Gastroesophageal sphincter (tissue), 4 donors: Measurements from ENCODE around the gene SPI1. TPM values are rescaled to one million over a fixed set of nuclear protein-coding genes. Genes with fewer than 3 reads are reported as not detected.

Experiments used
- ATAC-seq: fragments of 150-250 bp; one replicate; pipeline ENCODE4 v1.9.1; 2016; ENCODE audit warnings: mild to moderate bottlenecking, moderate library complexity
- H3K27ac ChIP-seq, 4 donors: fragments of 200-600 bp; sonication (generic) in 3 of 4; 1 replicate in 3 of 4; 2 replicates in 1 of 4; pipeline ENCODE4 v1.5.1; 2016 to 2019
- H3K27me3 ChIP-seq: fragments of 200-600 bp; sonication (generic); one replicate; pipeline ENCODE4 v1.5.1; 2019
- H3K36me3 ChIP-seq, 2 donors: fragments of 200-600 bp; sonication (generic); one replicate each; pipeline ENCODE4 v1.5.1; 2019; ENCODE audit warnings: control low read depth in 1 of 2
- H3K4me1 ChIP-seq, 3 donors: fragments of 200-600 bp; sonication (generic); 1 replicate in 2 of 3; 2 replicates in 1 of 3; pipeline ENCODE4 v1.5.1; 2016 to 2019; ENCODE audit warnings: control low read depth in 2 of 3
- H3K4me3 ChIP-seq, 2 donors: fragments of 200-600 bp; sonication (generic); one replicate each; pipeline ENCODE4 v1.5.1; 2019; ENCODE audit warnings: mild to moderate bottlenecking in 1 of 2, moderate library complexity in 1 of 2
- H3K9me3 ChIP-seq, 3 donors: fragments of 200-600 bp; sonication (generic); one replicate each; pipeline ENCODE4 v1.5.1; 2017 to 2019; ENCODE audit warnings: control low read depth in 2 of 3
- CTCF ChIP-seq, 4 experiments: fragments of 200-600 bp in 2 of 4; fragments of 450-650 bp in 2 of 4; sonication (generic) in 1 of 4; IDR thresholded peaks; one replicate each; pipeline ENCODE4 v1.5.1; 2017 to 2019; ENCODE audit warnings: antibody characterized with exemption in 4 of 4, mild to moderate bottlenecking in 2 of 4, moderate library complexity in 2 of 4
- EP300 ChIP-seq: sonication (generic); formaldehyde crosslinking; IDR thresholded peaks from one replicate; pipeline ENCODE4 v1.6.1; 2017; ENCODE audit warnings: antibody characterized with exemption, mild to moderate bottlenecking
- POLR2A ChIP-seq, 2 donors: fragments of 450-650 bp; IDR thresholded peaks; one replicate each; pipeline ENCODE4 v1.6.1; 2017; ENCODE audit warnings: antibody characterized with exemption in 2 of 2, mild to moderate bottlenecking in 2 of 2, moderate library complexity in 1 of 2
- POLR2AphosphoS5 ChIP-seq: sonication (generic); formaldehyde crosslinking; IDR thresholded peaks from one replicate; pipeline ENCODE4 v1.6.1; 2017; ENCODE audit warnings: antibody characterized with exemption
- WGBS, 2 donors: methylation state at CpG; one replicate each; pipeline ENCODE4 v1.1.5; 2018; ENCODE audit warnings: low coverage in 1 of 2; 5-methylcytosine and 5-hydroxymethylcytosine counted together
- total RNA-seq, 4 donors: library from RNA; depleted of rRNA; stranded (reverse); fragments of >200 nt; gene quantifications; one replicate each; pipeline ENCODE4 v1.1.0, GENCODE V29; 2016

SPI1 gene
- total RNA-seq, 4 donors from 2014 or later, result 4.2 to 32.4 (median 14.7) TPM

DNA sequence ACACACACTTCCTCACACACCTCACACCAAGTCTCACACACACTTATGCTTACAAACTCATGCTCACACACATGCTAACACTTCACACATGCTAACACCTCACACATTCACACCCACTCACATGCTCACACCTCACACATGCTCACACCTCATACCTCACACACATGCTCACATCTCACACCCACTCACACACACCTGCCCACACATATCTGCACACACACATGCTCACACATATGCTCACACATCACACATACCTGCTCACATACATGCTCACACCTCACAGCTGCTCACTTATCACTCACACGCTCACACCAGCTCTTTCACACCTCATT, 21.4 kb downstream of the SPI1 start:
- Histone ChIP-seq H3K36me3 (no peaks in the 10 kb centered on the region), H3K9me3 (no peaks in the 10 kb centered on the region), H3K4me1 (peaks cover 0 to 32% (median 0%) of the 10 kb centered on the region in 3 donors), H3K4me3 (no peak overlapping the region), H3K27me3 (no peaks in the 10 kb centered on the region), H3K27ac (no peak overlapping the region)
- ATAC-seq, result no peak
- TF ChIP-seq POLR2AphosphoS5, result no peak
- TF ChIP-seq CTCF (IDR thresholded peaks at IDR 0.05), result no peak
- no peak for TF ChIP-seq EP300
- no peak for TF ChIP-seq POLR2A (IDR thresholded peaks at IDR 0.05)
- WGBS, 2 donors, result 86 to 88% methylated on average over 1 of the region's 1 CpG

GRCh38 chr11:47356129-47356997, 22.0 kb downstream of the SPI1 start:
- WGBS, 2 donors, result 83 to 91% methylated on average over 9 of the region's 9 CpGs
- peaks cover 0 to 32% (median 0%) of the 10 kb centered on the region in 3 donors for H3K4me1 ChIP-seq
- no peak overlapping the region for H3K4me3 ChIP-seq
- TF ChIP-seq POLR2AphosphoS5 (no peak), CTCF (IDR thresholded peaks at IDR 0.05) (no peak), EP300 (no peak)
- no peaks in the 10 kb centered on the region for H3K27me3 ChIP-seq
- H3K9me3 ChIP-seq, result no peaks in the 10 kb centered on the region
- no peak for ATAC-seq
- H3K27ac ChIP-seq, result no peak overlapping the region
- no peaks in the 10 kb centered on the region for H3K36me3 ChIP-seq

DNA sequence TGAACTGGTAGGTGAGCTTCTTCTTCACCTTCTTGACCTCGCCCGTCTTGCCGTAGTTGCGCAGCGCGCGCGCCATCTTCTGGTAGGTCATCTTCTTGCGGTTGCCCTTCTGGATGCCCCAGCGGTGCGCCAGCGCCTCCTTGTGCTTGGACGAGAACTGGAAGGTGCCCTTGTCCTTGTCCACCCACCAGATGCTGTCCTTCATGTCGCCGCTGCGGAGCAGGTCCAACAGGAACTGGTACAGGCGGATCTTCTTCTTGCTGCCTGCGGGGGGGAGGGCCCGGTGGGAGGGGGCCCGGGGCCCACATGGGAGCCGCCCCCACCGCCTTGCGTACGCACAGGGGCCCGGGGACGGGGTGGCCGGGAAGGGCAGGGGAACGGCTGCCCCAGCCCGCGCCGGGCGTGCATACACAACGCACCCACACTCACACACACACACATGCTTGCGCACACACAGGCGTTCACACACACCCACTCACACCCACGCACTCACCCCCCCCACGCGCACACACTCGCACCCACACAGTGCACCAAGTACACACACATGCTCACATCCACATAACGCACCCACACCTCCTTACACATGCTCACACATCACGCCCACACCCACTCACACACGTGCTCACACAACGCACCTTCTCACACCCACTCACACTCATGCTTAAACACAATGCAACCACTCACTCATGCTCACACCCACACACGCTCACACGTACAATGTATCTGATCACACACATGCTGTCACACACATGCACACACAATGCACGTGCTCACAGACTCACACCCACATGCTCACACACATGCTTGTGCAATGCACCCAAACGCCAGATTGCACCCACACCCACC, 22.8 kb downstream of the SPI1 start:
- 42% methylated on average over 14 of the region's 47 CpGs for WGBS, 2 donors
- H3K27me3 ChIP-seq, result no peaks in the 10 kb centered on the region
- H3K27ac ChIP-seq, result peak overlapping the region in 3 of 4 donors; percentile 77 to 86 (median 81)
- H3K36me3 ChIP-seq, result no peaks in the 10 kb centered on the region
- peak overlapping the region; percentile 18 to 61 for H3K4me3 ChIP-seq
- no peaks in the 10 kb centered on the region for H3K9me3 ChIP-seq
- peaks cover 0 to 32% (median 0%) of the 10 kb centered on the region in 3 donors for H3K4me1 ChIP-seq
- TF ChIP-seq EP300 (no peak), POLR2AphosphoS5 (peak; percentile 45), CTCF (IDR thresholded peaks at IDR 0.05) (peak in 3 of 4 experiments; percentile 96 to 98 (median 97)), POLR2A (IDR thresholded peaks at IDR 0.05) (no peak)
- peak; percentile 84 for ATAC-seq

- peak overlapping the region; percentile 18 to 61 for H3K4me3 ChIP-seq
- 21% methylated on average over 2 of the region's 32 CpGs; no CpG with 5 or more reads in 1 of the 2 donors for WGBS, 2 donors
- no peaks in the 10 kb centered on the region for H3K36me3 ChIP-seq
- no peaks in the 10 kb centered on the region for H3K9me3 ChIP-seq
- TF ChIP-seq POLR2AphosphoS5, result no peak
- peaks cover 0 to 32% (median 0%) of the 10 kb centered on the region in 3 donors for H3K4me1 ChIP-seq
- ATAC-seq, result peak; percentile 37
- no peaks in the 10 kb centered on the region for H3K27me3 ChIP-seq
- peak overlapping the region in 3 of 4 donors; percentile 77 to 86 (median 81) for H3K27ac ChIP-seq
These were observed 23.4 kb downstream of the SPI1 start for GRCh38 chr11:47354913-47355282.

DNA sequence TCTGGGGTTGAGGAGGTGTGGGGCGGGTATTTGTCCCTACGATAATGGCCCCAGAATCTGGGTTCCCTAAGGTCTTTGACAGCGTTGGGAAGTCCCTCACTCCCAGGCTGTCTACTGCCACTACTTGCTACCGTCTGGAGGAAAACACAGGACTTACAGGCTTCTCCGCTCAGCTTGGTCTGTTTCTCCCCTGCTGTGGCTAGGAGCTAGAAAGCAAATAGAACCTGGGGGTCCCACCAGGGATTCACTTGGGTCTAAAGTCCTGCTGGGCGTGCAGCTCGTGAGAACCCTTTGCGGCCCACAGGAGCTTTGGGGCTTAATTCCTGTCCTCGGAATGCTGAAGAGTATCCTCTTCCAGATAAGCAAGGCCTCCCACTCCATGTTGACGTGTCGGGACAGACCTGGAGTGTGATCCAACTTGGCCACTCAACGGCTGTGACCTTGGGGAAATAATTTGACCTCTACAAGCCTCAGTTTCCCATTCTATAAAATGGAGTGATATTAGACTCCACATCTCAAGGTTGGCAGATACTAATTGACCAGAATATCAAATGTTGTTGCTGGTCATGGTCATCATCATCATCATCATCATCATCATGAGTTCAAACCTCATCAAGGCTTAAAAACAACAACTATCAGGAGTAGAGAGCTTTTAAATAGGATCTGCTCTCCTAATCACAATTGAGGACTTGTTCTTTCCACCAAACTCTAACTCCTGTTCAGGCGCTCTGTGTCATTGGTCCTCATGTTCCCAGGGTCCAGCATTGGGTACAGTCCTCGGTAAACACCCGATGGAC, 24.2 kb downstream of the SPI1 start:
- Histone ChIP-seq H3K9me3 (no peaks in the 10 kb centered on the region), H3K27me3 (no peaks in the 10 kb centered on the region), H3K27ac (peak overlapping the region in 1 of 4 donors; percentile 86), H3K4me3 (peak overlapping the region in 1 of 2 donors; percentile 61), H3K4me1 (peaks cover 0 to 31% (median 0%) of the 10 kb centered on the region in 3 donors), H3K36me3 (no peaks in the 10 kb centered on the region)
- no peak for ATAC-seq
- WGBS, 2 donors, result 85 to 88% methylated on average over 6 to 8 of the region's 15 CpGs
- TF ChIP-seq CTCF (IDR thresholded peaks at IDR 0.05), result no peak
- no peak for TF ChIP-seq POLR2AphosphoS5
- no peak for TF ChIP-seq EP300
- TF ChIP-seq POLR2A (IDR thresholded peaks at IDR 0.05), result no peak
